CD4-positive, alpha-beta memory T cell (primary cell): ENCODE data around the gene ELMO3. TPM values are rescaled to one million over a fixed set of nuclear protein-coding genes. Genes with fewer than 3 reads are reported as not detected.

ENCODE experiments used
- CTCF ChIA-PET: fragments of 350-600 bp; sonication (Branson Sonifier 250); formaldehyde crosslinking; loops from one replicate; lab custom pipeline; 2021; ENCODE audit warnings: inconsistent platforms; ENCODE audit not compliant: partially characterized antibody; lab: Charles Lee
- POLR2A ChIA-PET: fragments of 350-600 bp; sonication (Branson Sonifier 250); formaldehyde crosslinking; loops from one replicate; lab custom pipeline; 2021; ENCODE audit not compliant: partially characterized antibody; lab: Charles Lee
- DNase-seq, 5 donors: peaks; one replicate each; pipeline versions ENCODE4 v3.0.0 to v3.0.0-alpha.2; 2020 to 2022; ENCODE audit warnings: mixed read lengths in 1 of 5
- H3K27ac ChIP-seq: one replicate; pipeline ENCODE4 v1.7.0; 2013; ENCODE audit warnings: low read depth, low read length
- H3K27me3 ChIP-seq: 2 replicates; pipeline ENCODE4 v1.7.0; 2013; ENCODE audit warnings: mild to moderate bottlenecking, low read length, moderate library complexity; ENCODE audit not compliant: insufficient read depth
- H3K36me3 ChIP-seq: 2 replicates; pipeline ENCODE4 v1.7.0; 2013; ENCODE audit warnings: mild to moderate bottlenecking, low read length, moderate library complexity; ENCODE audit not compliant: insufficient read depth
- H3K4me1 ChIP-seq: 2 replicates; pipeline ENCODE4 v1.7.0; 2013; ENCODE audit warnings: mild to moderate bottlenecking, low read length, moderate library complexity; ENCODE audit not compliant: insufficient read depth
- H3K4me3 ChIP-seq, 2 donors: one replicate each; pipeline ENCODE4 v1.7.0; 2013; ENCODE audit warnings: low read length in 2 of 2, mild to moderate bottlenecking in 1 of 2
- H3K9me3 ChIP-seq, 2 donors: one replicate each; pipeline ENCODE4 v1.7.0; 2013; ENCODE audit warnings: low read length in 2 of 2, control low read depth in 1 of 2; ENCODE audit not compliant: control insufficient read depth in 1 of 2
- H3K27ac Mint-ChIP-seq, 7 donors: one replicate each; pipeline ENCODE4 v1.8.0; 2020 to 2021; ENCODE audit warnings: mixed read lengths in 7 of 7, mild to moderate bottlenecking in 6 of 7, inconsistent platforms in 3 of 7, moderate library complexity in 3 of 7
- H3K27me3 Mint-ChIP-seq, 2 donors: one replicate each; pipeline ENCODE4 v1.8.0; 2020 to 2021; ENCODE audit warnings: mixed read lengths in 2 of 2
- H3K36me3 Mint-ChIP-seq, 2 donors: one replicate each; pipeline ENCODE4 v1.8.0; 2020 to 2021; ENCODE audit warnings: mixed read lengths in 2 of 2, inconsistent platforms in 1 of 2, mild to moderate bottlenecking in 1 of 2
- H3K4me1 Mint-ChIP-seq, 4 donors: one replicate each; pipeline ENCODE4 v1.8.0; 2020 to 2021; ENCODE audit warnings: mixed read lengths in 4 of 4, mild to moderate bottlenecking in 1 of 4
- H3K4me3 Mint-ChIP-seq, 8 donors: one replicate each; pipeline ENCODE4 v1.8.0; 2020 to 2021; ENCODE audit warnings: mixed read lengths in 8 of 8, mild to moderate bottlenecking in 7 of 8, moderate library complexity in 6 of 8, inconsistent platforms in 3 of 8
- H3K9me3 Mint-ChIP-seq, 8 donors: one replicate each; pipeline ENCODE4 v1.8.0; 2020 to 2021; ENCODE audit warnings: mixed read lengths in 8 of 8, mild to moderate bottlenecking in 5 of 8, inconsistent platforms in 3 of 8, moderate library complexity in 1 of 8
- intact Hi-C: fragments of 100-400 bp; cut with micrococcal nuclease; formaldehyde crosslinking; loops from one replicate; pipeline ENCODE4 v1.15.1; 2023
- polyA plus RNA-seq, 2 donors: library from polyadenylated mRNA; unstranded; fragments of 300-500 nt; fragmentation: Illumina TruSeq; gene quantifications; one replicate each; pipeline ENCODE4 v1.2.3, GENCODE V29; 2021
- total RNA-seq, 2 experiments: library from RNA; stranded (reverse); gene quantifications; one replicate each; pipeline ENCODE4 v1.2.3, GENCODE V29; 2021

ELMO3 gene
- total and polyA plus RNA-seq, 4 experiments from 2014 or later = 10.1 to 10.6 TPM; not detected in 2

DNA sequence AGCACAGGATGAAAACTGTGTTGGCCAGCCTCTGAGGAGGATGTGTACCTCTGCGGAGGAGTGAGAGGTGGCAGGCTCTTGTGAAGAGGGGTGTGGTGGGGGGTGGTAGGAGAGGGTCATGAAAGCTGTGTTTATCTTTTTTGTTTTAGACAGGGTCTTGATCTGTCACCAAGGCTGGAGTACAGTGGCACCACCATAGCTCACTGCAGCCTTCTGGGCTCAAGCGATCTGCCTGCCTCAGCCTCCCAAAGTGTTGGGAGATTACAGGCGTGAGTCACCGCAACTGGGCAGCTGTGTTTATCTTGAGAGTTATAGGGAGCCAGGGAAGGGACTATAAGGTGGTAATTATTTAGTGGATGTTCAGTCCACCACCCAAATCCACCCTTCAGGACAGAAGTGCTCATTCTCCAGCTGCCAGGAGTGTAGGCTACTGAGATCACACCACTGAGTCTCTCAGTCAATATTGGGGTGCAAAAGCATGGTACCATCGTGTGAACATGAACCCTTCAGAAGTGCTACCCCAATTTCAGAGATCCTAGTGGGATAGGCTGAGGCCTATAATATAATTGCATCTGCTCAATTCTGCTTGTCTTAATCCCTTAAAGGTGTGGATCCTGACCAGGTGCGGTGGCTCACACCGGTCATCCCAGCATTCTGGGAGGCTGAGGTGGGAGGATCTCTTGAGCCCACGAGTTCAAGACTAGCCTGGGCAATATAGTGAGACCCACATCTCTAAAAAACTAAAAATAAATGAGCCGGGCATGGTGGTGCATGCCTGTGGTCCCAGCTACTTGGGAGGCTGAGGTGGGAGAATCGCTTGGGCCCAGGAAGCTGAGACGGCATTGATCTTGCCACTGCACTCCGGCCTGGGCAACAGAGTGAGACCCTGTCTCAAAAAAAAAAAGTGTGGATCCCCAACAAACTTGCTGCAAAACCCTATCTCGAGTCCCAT, 8.2 kb upstream of the ELMO3 start:
- ChIA-PET CTCF (no interaction called here), POLR2A (interaction anchor here (0.7 to 2.1 kb wide), 3 partner anchors 16 to 36 kb away, joined by 3 to 7 read pairs (median 4); partner anchors contain the start of gene TMEM208)
- no peak for DNase-seq
- Mint-ChIP-seq H3K4me3 (peak overlapping the region in 4 of 8 donors; percentile 25 to 91 (median 87)), H3K36me3 (peaks cover 4 to 29% of the 10 kb centered on the region in 2 donors), H3K9me3 (peaks cover 0 to 2% (median 0%) of the 10 kb centered on the region in 8 donors), H3K27me3 (no peaks in the 10 kb centered on the region), H3K27ac (peak overlapping the region in 4 of 7 donors; percentile 84 to 95 (median 86)), H3K4me1 (peaks cover 16 to 39% (median 29%) of the 10 kb centered on the region in 4 donors)
- Histone ChIP-seq H3K27me3 (no peaks in the 10 kb centered on the region), H3K27ac (no peak overlapping the region), H3K4me3 (no peak overlapping the region), H3K36me3 (peaks cover 19% of the 10 kb centered on the region), H3K9me3 (no peaks in the 10 kb centered on the region), H3K4me1 (peaks cover 31% of the 10 kb centered on the region)
- intact Hi-C loops = no loop called here

DNA sequence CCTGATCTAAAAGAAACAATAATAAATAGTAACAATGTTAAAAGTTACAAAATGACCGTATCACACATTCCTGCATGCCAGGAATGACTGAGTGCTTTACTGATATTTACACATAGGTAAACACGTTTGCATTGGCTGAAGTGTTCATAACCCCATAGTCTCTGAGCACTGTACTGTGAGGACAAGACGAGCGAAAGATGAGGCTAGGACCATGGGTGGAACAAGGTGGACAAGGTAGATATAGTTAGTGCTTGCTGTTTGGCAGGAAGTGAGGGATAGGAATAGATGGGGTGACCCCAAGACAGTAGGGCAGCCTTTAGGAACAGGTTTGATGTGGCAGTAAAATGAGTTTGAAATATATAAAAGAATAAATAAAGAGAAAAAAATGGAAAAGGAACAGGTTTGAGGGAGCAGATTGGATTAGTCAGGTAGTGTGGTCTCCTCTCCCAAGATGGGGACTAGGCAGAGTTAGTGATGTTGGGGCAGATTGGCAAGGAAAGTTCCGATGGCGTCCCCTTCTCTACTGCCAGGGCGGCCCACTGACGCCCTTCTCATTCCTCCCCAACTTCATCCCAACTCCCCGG, 7.4 kb upstream of the ELMO3 start:
- H3K27ac ChIP-seq = peak overlapping the region; percentile 80
- Mint-ChIP-seq H3K36me3 (peaks cover 11 to 37% of the 10 kb centered on the region in 2 donors), H3K4me3 (peak overlapping the region; percentile 86 to 96 (median 90)), H3K27ac (peak overlapping the region; percentile 75 to 95 (median 87)), H3K9me3 (peaks cover 0 to 2% (median 0%) of the 10 kb centered on the region in 8 donors), H3K27me3 (no peaks in the 10 kb centered on the region), H3K4me1 (peaks cover 20 to 45% (median 34%) of the 10 kb centered on the region in 4 donors)
- POLR2A ChIA-PET = interaction anchor here (1.6 to 2.4 kb wide), 5 partner anchors 17 to 258 kb away, joined by 4 to 12 read pairs (median 9); no protein-coding TSS in a partner anchor
- H3K27me3 ChIP-seq = no peaks in the 10 kb centered on the region
- H3K9me3 ChIP-seq = no peaks in the 10 kb centered on the region
- peak overlapping the region; percentile 84 to 87 for H3K4me3 ChIP-seq
- CTCF ChIA-PET = interaction anchor here (1.1 to 1.7 kb wide), 2 partner anchors 9 to 35 kb away, joined by 3 to 4 read pairs; no protein-coding TSS in a partner anchor
- H3K36me3 ChIP-seq = peaks cover 27% of the 10 kb centered on the region
- DNase-seq = no peak
- intact Hi-C loops = no loop called here
- peaks cover 30% of the 10 kb centered on the region for H3K4me1 ChIP-seq

DNA sequence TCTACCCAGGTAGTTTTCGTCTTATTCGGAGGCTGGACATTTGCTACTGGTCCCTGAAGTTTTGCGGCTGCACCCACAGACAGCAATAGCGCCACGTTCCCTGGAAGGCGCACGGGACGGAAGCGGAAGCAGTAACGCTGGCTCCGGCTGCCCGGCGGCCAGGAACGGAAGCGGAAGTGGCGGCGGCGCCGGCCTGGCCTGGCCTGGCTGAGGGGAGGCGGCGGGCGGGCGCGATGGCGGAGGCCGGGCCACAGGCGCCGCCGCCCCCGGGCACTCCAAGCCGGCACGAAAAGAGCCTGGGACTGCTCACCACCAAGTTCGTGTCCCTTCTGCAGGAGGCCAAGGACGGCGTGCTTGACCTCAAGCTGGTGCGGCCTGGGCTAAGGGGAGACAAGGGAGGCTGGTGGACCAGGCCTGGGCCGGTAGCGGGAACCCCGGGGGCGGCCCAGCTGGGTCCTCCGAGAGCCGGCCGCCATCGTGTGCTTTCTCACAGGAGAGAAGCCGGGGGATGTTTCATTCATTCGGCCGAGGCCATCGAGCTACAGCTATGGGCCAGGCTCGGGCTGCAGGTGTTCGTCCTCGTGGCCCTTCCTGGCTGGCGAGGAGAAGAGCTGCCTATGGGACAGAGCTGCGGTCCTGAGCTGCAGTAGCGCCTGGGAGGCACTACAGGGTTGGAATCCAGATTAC, 6.8 kb upstream of the ELMO3 start, which contains the start of gene E2F4:
Gene E2F4, plus strand, starts transcription at position 161 of the 687 bp plus-strand sequence. Its CDS starts 73 bp downstream, at position 234.
- Histone ChIP-seq H3K9me3 (no peaks in the 10 kb centered on the region), H3K4me3 (peak within 1 kb of the TSS; percentile 84 to 87), H3K27ac (peak within 1 kb of the TSS; percentile 80), H3K4me1 (peaks cover 30% of the 10 kb centered on the region), H3K36me3 (peaks cover 34% of the 10 kb centered on the region), H3K27me3 (no peaks in the 10 kb centered on the region)
- ChIA-PET POLR2A (interaction anchor here (0.7 to 2.4 kb wide), 16 partner anchors 10 to 299 kb away, joined by 3 to 15 read pairs (median 4); partner anchors contain the start of genes HSF4 and TMEM208), CTCF (interaction anchor here (1.1 to 1.7 kb wide), 4 partner anchors 9 to 35 kb away, joined by 3 to 4 read pairs (median 4); partner anchors contain the start of genes FBXL8 and TRADD)
- Mint-ChIP-seq H3K9me3 (peaks cover 0 to 2% (median 0%) of the 10 kb centered on the region in 8 donors), H3K27ac (peak within 1 kb of the TSS; percentile 84 to 95 (median 91)), H3K36me3 (peaks cover 17 to 44% of the 10 kb centered on the region in 2 donors), H3K4me1 (peaks cover 24 to 50% (median 41%) of the 10 kb centered on the region in 4 donors), H3K27me3 (no peaks in the 10 kb centered on the region), H3K4me3 (peak within 1 kb of the TSS; percentile 86 to 96 (median 90))
- intact Hi-C loops = loop anchor here (2.0 kb wide), 2 partner anchors 35 to 55 kb away; partner anchors contain the start of genes FHOD1 and TMEM208
- peak; percentile 80 to 85 (median 83) for DNase-seq

DNA sequence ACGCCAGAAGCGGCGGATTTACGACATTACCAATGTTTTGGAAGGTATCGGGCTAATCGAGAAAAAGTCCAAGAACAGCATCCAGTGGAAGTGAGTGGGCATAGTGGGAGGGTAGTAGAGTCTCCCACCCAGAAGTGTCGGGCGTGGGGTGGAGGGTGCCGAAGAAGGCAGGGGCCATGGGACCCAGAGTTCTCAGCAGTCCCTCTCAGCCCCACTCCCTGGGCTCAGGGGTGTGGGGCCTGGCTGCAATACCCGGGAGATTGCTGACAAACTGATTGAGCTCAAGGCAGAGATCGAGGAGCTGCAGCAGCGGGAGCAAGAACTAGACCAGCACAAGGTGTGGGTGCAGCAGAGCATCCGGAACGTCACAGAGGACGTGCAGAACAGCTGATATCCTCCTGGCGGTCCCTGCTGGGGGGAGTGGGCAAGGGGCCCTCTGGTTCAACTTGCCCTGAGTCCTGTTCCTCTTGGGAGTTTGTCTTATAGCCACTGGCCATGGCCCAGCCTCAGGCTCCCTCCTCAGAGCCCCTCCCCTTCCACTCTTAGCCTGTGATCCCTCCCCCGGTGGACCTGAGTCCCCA, 6.1 kb upstream of the ELMO3 start:
- peaks cover 24 to 53% (median 41%) of the 10 kb centered on the region in 4 donors for H3K4me1 Mint-ChIP-seq
- ChIA-PET CTCF (interaction anchor here (0.8 to 1.7 kb wide), 6 partner anchors 10 to 38 kb away, joined by 3 to 4 read pairs (median 4); partner anchors contain the start of genes FBXL8, NOL3 and TRADD), POLR2A (interaction anchor here (0.7 to 2.4 kb wide), 17 partner anchors 9 to 300 kb away, joined by 3 to 15 read pairs (median 5); partner anchors contain the start of genes HSF4 and TMEM208)
- peaks cover 22 to 51% of the 10 kb centered on the region in 2 donors for H3K36me3 Mint-ChIP-seq
- intact Hi-C loops = loop anchor here (2.0 kb wide), 2 partner anchors 34 to 54 kb away; partner anchors contain the start of genes FHOD1 and TMEM208
- peak overlapping the region; percentile 74 to 94 (median 87) for H3K27ac Mint-ChIP-seq
- peak overlapping the region; percentile 86 to 96 (median 90) for H3K4me3 Mint-ChIP-seq
- Histone ChIP-seq H3K4me3 (peak overlapping the region; percentile 84 to 87), H3K36me3 (peaks cover 41% of the 10 kb centered on the region), H3K27me3 (no peaks in the 10 kb centered on the region), H3K27ac (peak overlapping the region; percentile 80), H3K4me1 (peaks cover 30% of the 10 kb centered on the region), H3K9me3 (no peaks in the 10 kb centered on the region)
- peaks cover 0 to 2% (median 0%) of the 10 kb centered on the region in 8 donors for H3K9me3 Mint-ChIP-seq
- H3K27me3 Mint-ChIP-seq = no peaks in the 10 kb centered on the region
- peak in 2 of 5 donors; percentile 30 to 61 for DNase-seq

DNA sequence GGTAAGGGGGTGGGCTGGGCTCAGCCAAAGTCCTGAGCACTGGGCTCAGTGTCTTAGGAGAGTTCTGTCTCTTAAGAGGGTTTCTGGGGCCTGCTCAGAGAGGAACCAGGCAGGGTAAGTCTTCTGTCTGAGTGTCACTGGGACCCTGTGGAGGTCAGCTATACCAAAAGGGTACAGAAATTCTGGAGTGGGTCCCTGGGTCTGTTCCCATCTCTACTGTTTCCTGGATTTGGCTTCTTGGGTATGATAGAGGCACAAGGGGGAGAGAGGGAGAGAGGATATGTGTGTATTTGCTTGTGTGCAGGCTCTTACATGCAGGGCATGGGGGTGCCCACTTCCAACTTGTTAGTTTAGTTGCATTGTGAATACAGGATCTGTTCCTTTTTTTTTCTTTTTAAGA, 5.4 kb upstream of the ELMO3 start:
- no peaks in the 10 kb centered on the region for H3K9me3 ChIP-seq
- no peaks in the 10 kb centered on the region for H3K27me3 ChIP-seq
- H3K4me3 ChIP-seq = no peak overlapping the region
- no peak for DNase-seq
- ChIA-PET CTCF (interaction anchor here (0.8 to 1.7 kb wide), 4 partner anchors 8 to 38 kb away, joined by 3 to 5 read pairs (median 4); partner anchors contain the start of gene NOL3), POLR2A (interaction anchor here (1.1 to 2.4 kb wide), 11 partner anchors 9 to 260 kb away, joined by 3 to 15 read pairs (median 6); partner anchors contain the start of genes HSF4 and TMEM208)
- H3K4me1 ChIP-seq = peaks cover 30% of the 10 kb centered on the region
- peak overlapping the region; percentile 80 for H3K27ac ChIP-seq
- peak overlapping the region; percentile 74 to 94 (median 86) for H3K27ac Mint-ChIP-seq
- H3K36me3 ChIP-seq = peaks cover 47% of the 10 kb centered on the region
- H3K36me3 Mint-ChIP-seq = peaks cover 22 to 58% of the 10 kb centered on the region in 2 donors
- H3K27me3 Mint-ChIP-seq = no peaks in the 10 kb centered on the region
- intact Hi-C loops = loop anchor here (2.0 kb wide), 2 partner anchors 33 to 53 kb away; partner anchors contain the start of genes FHOD1 and TMEM208
- peak overlapping the region; percentile 86 to 96 (median 90) for H3K4me3 Mint-ChIP-seq
- H3K4me1 Mint-ChIP-seq = peaks cover 24 to 59% (median 44%) of the 10 kb centered on the region in 4 donors
- peaks cover 0 to 2% (median 0%) of the 10 kb centered on the region in 8 donors for H3K9me3 Mint-ChIP-seq
